GM13976 (cell line): ENCODE measurements around the gene KANK3.
"Not testable (repeated sequence)": the region's sequence is repeated elsewhere in the genome, so short reads cannot be mapped to it uniquely, and the experiment has no call there.

Source experiments
- DNase-seq: peaks from one replicate; pipeline ENCODE4 v3.0.0; 2012; ENCODE audit warnings: low spot score
- in situ Hi-C: fragments of 300-500 bp; cut with MboI; formaldehyde crosslinking; loops from one replicate; pipeline ENCODE4 v1.12.0; 2022; ENCODE audit warnings: low sequenced_read_pairs, mixed read lengths, inconsistent platforms; ENCODE audit not compliant: unreplicated experiment
- TF ChIP-seq, protein P1 (sequence below): IDR thresholded peaks from 2 replicates; pipeline ENCODE4 v1.5.1; 2012; ENCODE audit warnings: borderline replicate concordance, mild to moderate bottlenecking; ENCODE audit not compliant: insufficient read depth; ENCODE audit errors: extremely low read depth, missing control alignments, control extremely low read depth

KANK3 gene

DNA sequence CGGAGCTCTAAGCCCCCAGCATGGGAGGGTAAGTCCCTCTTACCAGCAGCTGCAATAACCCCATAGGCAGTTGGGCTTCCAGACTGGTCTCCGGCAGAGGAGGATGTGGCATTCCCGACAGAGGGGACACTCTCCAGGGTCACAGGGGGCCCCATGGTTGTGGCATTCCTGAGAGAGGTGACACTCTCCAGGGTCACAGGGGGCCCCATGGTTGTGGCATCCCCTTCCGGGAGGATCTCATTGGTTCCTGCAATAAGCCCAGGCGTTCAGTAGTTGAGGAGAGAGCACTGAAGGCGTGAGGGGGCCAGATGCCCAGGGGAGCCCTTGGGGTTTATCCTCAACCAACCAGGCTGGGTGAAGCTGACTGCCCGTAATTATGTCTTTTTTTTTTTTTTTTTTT lies 40.3 kb downstream of the KANK3 start:
- TF ChIP-seq, protein P1, sequence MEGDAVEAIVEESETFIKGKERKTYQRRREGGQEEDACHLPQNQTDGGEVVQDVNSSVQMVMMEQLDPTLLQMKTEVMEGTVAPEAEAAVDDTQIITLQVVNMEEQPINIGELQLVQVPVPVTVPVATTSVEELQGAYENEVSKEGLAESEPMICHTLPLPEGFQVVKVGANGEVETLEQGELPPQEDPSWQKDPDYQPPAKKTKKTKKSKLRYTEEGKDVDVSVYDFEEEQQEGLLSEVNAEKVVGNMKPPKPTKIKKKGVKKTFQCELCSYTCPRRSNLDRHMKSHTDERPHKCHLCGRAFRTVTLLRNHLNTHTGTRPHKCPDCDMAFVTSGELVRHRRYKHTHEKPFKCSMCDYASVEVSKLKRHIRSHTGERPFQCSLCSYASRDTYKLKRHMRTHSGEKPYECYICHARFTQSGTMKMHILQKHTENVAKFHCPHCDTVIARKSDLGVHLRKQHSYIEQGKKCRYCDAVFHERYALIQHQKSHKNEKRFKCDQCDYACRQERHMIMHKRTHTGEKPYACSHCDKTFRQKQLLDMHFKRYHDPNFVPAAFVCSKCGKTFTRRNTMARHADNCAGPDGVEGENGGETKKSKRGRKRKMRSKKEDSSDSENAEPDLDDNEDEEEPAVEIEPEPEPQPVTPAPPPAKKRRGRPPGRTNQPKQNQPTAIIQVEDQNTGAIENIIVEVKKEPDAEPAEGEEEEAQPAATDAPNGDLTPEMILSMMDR, result no peak
- no peak for DNase-seq
- in situ Hi-C loops, result no loop called here

DNA sequence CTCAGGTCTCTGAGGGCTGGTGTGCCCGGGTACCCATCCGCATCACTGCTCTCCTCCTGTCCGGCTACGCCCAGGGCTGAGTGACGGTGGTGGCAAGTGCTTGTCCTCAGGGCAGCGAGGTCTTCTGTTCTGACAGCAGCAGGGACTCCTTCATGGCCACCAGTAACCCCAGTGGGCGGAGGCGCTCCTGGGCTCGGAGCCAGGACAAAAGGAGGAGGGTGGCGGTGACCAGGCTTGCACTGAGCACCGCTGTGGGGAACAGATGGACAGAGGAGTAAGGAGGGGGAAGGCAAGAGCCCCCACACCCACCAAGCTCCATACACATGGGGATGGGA lies 40.7 kb downstream of the KANK3 start:
- in situ Hi-C loops, result no loop called here
- TF ChIP-seq, protein P1, result no peak
- no peak for DNase-seq

DNA sequence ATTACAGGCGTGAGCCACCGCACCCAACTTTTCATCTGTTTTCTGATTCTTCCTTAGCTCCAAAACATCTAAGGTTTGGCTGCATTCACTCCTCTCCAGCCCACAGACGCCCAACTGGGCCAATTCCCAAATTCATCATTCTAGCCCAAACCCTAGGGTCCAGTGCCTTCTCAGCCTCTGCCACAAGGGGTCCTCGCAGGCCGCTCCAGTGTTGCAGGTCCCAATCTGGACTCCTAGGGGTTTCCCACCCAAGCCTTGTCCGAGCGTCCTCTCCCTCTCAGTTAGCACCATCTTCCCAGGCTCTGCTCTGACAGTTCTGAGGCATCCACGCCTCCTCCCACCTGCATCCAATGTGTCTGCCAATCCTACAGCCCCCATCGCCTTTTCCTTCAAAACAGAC lies 51.7 kb downstream of the KANK3 start:
- in situ Hi-C loops, result not testable (repeated sequence)

DNA sequence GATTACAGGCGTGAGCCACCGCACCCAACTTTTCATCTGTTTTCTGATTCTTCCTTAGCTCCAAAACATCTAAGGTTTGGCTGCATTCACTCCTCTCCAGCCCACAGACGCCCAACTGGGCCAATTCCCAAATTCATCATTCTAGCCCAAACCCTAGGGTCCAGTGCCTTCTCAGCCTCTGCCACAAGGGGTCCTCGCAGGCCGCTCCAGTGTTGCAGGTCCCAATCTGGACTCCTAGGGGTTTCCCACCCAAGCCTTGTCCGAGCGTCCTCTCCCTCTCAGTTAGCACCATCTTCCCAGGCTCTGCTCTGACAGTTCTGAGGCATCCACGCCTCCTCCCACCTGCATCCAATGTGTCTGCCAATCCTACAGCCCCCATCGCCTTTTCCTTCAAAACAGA lies 66.6 kb downstream of the KANK3 start:
- DNase-seq, in situ Hi-C loops: not testable (repeated sequence)

More for the DNA sequence above, 51.7 kb downstream of the KANK3 start:
- not testable (repeated sequence) for DNase-seq
